HEK293 (cell line): ENCODE measurements around the gene CLDN1.

Source experiments
- GFI1B ChIP-seq: fragments of 450-650 bp; formaldehyde crosslinking; IDR thresholded peaks from 2 replicates; pipeline ENCODE4 v1.5.1; 2016; ENCODE audit warnings: missing biosample characterization, missing genetic modification characterization
- HOXA7 ChIP-seq: sonication (generic); formaldehyde crosslinking; IDR thresholded peaks from 2 replicates; pipeline ENCODE4 v1.8.1; 2022; ENCODE audit warnings: missing genetic modification reagents, borderline replicate concordance
- KLF8 ChIP-seq: fragments of 450-650 bp; formaldehyde crosslinking; IDR thresholded peaks from 2 replicates; pipeline ENCODE4 v1.5.1; 2016; ENCODE audit warnings: missing biosample characterization, missing genetic modification characterization
- RBAK ChIP-seq: fragments of 450-650 bp; formaldehyde crosslinking; IDR thresholded peaks from 2 replicates; pipeline ENCODE4 v1.5.1; 2016; ENCODE audit warnings: missing biosample characterization, missing genetic modification characterization
- SCRT2 ChIP-seq: fragments of 450-650 bp; formaldehyde crosslinking; IDR thresholded peaks from 2 replicates; pipeline ENCODE4 v1.5.1; 2016; ENCODE audit warnings: missing biosample characterization, missing genetic modification characterization
- SP7 ChIP-seq: fragments of 450-650 bp; formaldehyde crosslinking; IDR thresholded peaks from 2 replicates; pipeline ENCODE4 v1.5.1; 2016; ENCODE audit warnings: missing biosample characterization, missing genetic modification characterization
- TCF7L2 ChIP-seq: IDR thresholded peaks from 2 replicates; pipeline ENCODE4 v1.6.1; 2011; ENCODE audit warnings: low read depth, mild to moderate bottlenecking, inconsistent platforms, low read length, moderate library complexity, borderline replicate concordance
- TRIM28 ChIP-seq: IDR thresholded peaks from 2 replicates; pipeline ENCODE4 v1.6.1; 2011; ENCODE audit warnings: low read length, control low read depth, borderline replicate concordance
- WT1 ChIP-seq: fragments of 450-650 bp; formaldehyde crosslinking; IDR thresholded peaks from 2 replicates; pipeline ENCODE4 v1.5.1; 2016; ENCODE audit warnings: missing biosample characterization, missing genetic modification characterization
- YY2 ChIP-seq: fragments of 450-650 bp; formaldehyde crosslinking; IDR thresholded peaks from 2 replicates; pipeline ENCODE4 v1.5.1; 2016; ENCODE audit warnings: missing biosample characterization, missing genetic modification characterization
- ZNF10 ChIP-seq: fragments of 450-650 bp; formaldehyde crosslinking; IDR thresholded peaks from 2 replicates; pipeline ENCODE4 v1.5.1; 2017; ENCODE audit warnings: missing biosample characterization, missing genetic modification characterization
- ZNF114 ChIP-seq: fragments of 450-650 bp; formaldehyde crosslinking; IDR thresholded peaks from 2 replicates; pipeline ENCODE4 v1.5.0; 2017; ENCODE audit warnings: missing biosample characterization, missing genetic modification characterization
- ZNF133 ChIP-seq: fragments of 450-650 bp; formaldehyde crosslinking; IDR thresholded peaks from 2 replicates; pipeline ENCODE4 v1.5.1; 2016; ENCODE audit warnings: missing biosample characterization, missing genetic modification characterization
- ZNF138 ChIP-seq: fragments of 450-650 bp; formaldehyde crosslinking; IDR thresholded peaks from 2 replicates; pipeline ENCODE4 v1.5.1; 2016; ENCODE audit warnings: missing biosample characterization, missing genetic modification characterization, borderline replicate concordance
- ZNF146 ChIP-seq: fragments of 450-650 bp; formaldehyde crosslinking; IDR thresholded peaks from 2 replicates; pipeline ENCODE4 v1.5.1; 2016; ENCODE audit warnings: missing biosample characterization, missing genetic modification characterization
- ZNF169 ChIP-seq: fragments of 450-650 bp; formaldehyde crosslinking; IDR thresholded peaks from 2 replicates; pipeline ENCODE4 v1.5.1; 2016; ENCODE audit warnings: missing biosample characterization, missing genetic modification characterization
- ZNF175 ChIP-seq: fragments of 450-650 bp; formaldehyde crosslinking; IDR thresholded peaks from 2 replicates; pipeline ENCODE4 v1.5.1; 2016; ENCODE audit warnings: missing biosample characterization, missing genetic modification characterization
- ZNF221 ChIP-seq: fragments of 450-650 bp; formaldehyde crosslinking; IDR thresholded peaks from 2 replicates; pipeline ENCODE4 v1.5.1; 2017; ENCODE audit warnings: missing biosample characterization, missing genetic modification characterization, borderline replicate concordance
- ZNF26 ChIP-seq: fragments of 450-650 bp; formaldehyde crosslinking; IDR thresholded peaks from 2 replicates; pipeline ENCODE4 v1.5.1; 2016; ENCODE audit warnings: missing biosample characterization, missing genetic modification characterization
- ZNF324 ChIP-seq: fragments of 450-650 bp; formaldehyde crosslinking; IDR thresholded peaks from 2 replicates; pipeline ENCODE4 v1.5.1; 2016; ENCODE audit warnings: missing biosample characterization, missing genetic modification characterization
- ZNF510 ChIP-seq: fragments of 450-650 bp; formaldehyde crosslinking; IDR thresholded peaks from 2 replicates; pipeline ENCODE4 v1.5.1; 2018; ENCODE audit warnings: mild to moderate bottlenecking, missing genetic modification characterization, missing biosample characterization; ENCODE audit not compliant: insufficient replicate concordance
- ZNF514 ChIP-seq: fragments of 450-650 bp; formaldehyde crosslinking; IDR thresholded peaks from 2 replicates; pipeline ENCODE4 v1.5.1; 2016; ENCODE audit warnings: missing biosample characterization, missing genetic modification characterization
- ZNF521 ChIP-seq: fragments of 450-650 bp; formaldehyde crosslinking; IDR thresholded peaks from 2 replicates; pipeline ENCODE4 v1.5.1; 2017; ENCODE audit warnings: missing biosample characterization, mild to moderate bottlenecking, missing genetic modification characterization
- ZNF530 ChIP-seq: fragments of 450-650 bp; formaldehyde crosslinking; IDR thresholded peaks from 2 replicates; pipeline ENCODE4 v1.5.1; 2016; ENCODE audit warnings: low read depth, missing biosample characterization, missing genetic modification characterization
- ZNF544 ChIP-seq: fragments of 450-650 bp; formaldehyde crosslinking; IDR thresholded peaks from 2 replicates; pipeline ENCODE4 v1.5.0; 2017; ENCODE audit warnings: missing biosample characterization, missing genetic modification characterization
- ZNF596 ChIP-seq: fragments of 450-650 bp; IDR thresholded peaks from 2 replicates; pipeline ENCODE4 v1.5.0; 2018; ENCODE audit warnings: missing biosample characterization, mild to moderate bottlenecking, missing genetic modification characterization, moderate library complexity
- ZNF645 ChIP-seq: fragments of 450-650 bp; formaldehyde crosslinking; IDR thresholded peaks from 2 replicates; pipeline ENCODE4; 2016; ENCODE audit warnings: missing biosample characterization, missing genetic modification characterization
- ZNF677 ChIP-seq: fragments of 450-650 bp; IDR thresholded peaks from 2 replicates; pipeline ENCODE4 v1.5.0; 2018; ENCODE audit warnings: missing biosample characterization, mild to moderate bottlenecking, missing genetic modification characterization, moderate library complexity
- ZNF701 ChIP-seq: fragments of 450-650 bp; formaldehyde crosslinking; IDR thresholded peaks from 2 replicates; pipeline ENCODE4 v1.5.1; 2016; ENCODE audit warnings: missing biosample characterization, missing genetic modification characterization
- ZNF837 ChIP-seq: fragments of 450-650 bp; formaldehyde crosslinking; IDR thresholded peaks from 2 replicates; pipeline ENCODE4 v1.5.1; 2016; ENCODE audit warnings: missing biosample characterization, missing genetic modification characterization
- ZSCAN30 ChIP-seq: fragments of 450-650 bp; IDR thresholded peaks from 2 replicates; pipeline ENCODE4 v1.5.1; 2018; ENCODE audit warnings: missing biosample characterization, mild to moderate bottlenecking, missing genetic modification characterization, moderate library complexity
- TF ChIP-seq, protein P1 (sequence below): fragments of 450-650 bp; formaldehyde crosslinking; IDR thresholded peaks from 2 replicates; pipeline ENCODE4 v1.5.1; 2016; ENCODE audit warnings: missing biosample characterization, missing genetic modification characterization
- TF ChIP-seq, protein P2 (sequence below): fragments of 450-650 bp; formaldehyde crosslinking; IDR thresholded peaks from 2 replicates; pipeline ENCODE4 v1.5.1; 2017; ENCODE audit warnings: missing biosample characterization, missing genetic modification characterization
- TF ChIP-seq, protein P3 (sequence below): fragments of 450-650 bp; formaldehyde crosslinking; IDR thresholded peaks from 2 replicates; pipeline ENCODE4 v1.5.1; 2017; ENCODE audit warnings: missing biosample characterization, missing genetic modification characterization

Gene CLDN1

DNA sequence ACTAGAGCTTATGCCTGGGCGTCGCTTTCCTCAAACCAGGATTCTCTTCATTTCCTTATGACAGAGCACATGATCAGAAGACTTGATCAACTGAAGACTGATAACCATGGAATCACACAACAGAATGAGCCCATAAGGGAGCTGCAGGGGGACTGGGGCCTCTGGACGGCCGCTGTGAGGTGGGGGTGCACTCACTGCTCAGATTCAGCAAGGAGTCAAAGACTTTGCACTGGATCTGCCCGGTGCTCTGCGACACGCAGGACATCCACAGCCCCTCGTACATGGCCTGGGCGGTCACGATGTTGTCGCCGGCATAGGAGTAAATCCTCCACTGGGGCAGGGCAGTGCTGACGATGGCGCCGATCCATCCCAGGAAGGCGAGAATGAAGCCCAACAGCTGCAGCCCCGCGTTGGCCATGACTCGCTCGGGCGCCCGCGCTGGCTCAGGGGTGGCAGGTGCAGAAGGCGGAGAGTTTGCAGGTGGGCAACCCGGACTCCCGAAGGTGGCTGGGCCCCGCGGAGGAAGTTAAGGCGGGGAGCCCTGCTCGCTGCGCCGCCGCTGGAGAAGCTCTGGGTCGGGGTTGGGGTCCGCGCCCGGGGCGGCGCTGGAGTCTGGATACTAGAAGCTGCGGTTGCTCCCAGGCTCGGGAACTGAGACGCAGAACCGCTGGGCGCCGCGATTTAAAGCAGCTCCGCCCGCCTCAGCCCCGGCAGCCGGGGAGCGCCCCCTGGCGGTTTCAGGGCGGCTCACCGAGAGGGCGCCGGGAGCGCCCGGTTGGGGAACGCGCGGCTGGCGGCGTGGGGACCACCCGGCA lies at the start of gene CLDN1 (continued):
- TF ChIP-seq, protein P1, sequence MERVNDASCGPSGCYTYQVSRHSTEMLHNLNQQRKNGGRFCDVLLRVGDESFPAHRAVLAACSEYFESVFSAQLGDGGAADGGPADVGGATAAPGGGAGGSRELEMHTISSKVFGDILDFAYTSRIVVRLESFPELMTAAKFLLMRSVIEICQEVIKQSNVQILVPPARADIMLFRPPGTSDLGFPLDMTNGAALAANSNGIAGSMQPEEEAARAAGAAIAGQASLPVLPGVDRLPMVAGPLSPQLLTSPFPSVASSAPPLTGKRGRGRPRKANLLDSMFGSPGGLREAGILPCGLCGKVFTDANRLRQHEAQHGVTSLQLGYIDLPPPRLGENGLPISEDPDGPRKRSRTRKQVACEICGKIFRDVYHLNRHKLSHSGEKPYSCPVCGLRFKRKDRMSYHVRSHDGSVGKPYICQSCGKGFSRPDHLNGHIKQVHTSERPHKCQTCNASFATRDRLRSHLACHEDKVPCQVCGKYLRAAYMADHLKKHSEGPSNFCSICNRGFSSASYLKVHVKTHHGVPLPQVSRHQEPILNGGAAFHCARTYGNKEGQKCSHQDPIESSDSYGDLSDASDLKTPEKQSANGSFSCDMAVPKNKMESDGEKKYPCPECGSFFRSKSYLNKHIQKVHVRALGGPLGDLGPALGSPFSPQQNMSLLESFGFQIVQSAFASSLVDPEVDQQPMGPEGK (tag by site-specific recombination): no peak
- TF ChIP-seq ZNF530: no peak
- TF ChIP-seq WT1 (tag by site-specific recombination): no peak
- TF ChIP-seq, protein P2, sequence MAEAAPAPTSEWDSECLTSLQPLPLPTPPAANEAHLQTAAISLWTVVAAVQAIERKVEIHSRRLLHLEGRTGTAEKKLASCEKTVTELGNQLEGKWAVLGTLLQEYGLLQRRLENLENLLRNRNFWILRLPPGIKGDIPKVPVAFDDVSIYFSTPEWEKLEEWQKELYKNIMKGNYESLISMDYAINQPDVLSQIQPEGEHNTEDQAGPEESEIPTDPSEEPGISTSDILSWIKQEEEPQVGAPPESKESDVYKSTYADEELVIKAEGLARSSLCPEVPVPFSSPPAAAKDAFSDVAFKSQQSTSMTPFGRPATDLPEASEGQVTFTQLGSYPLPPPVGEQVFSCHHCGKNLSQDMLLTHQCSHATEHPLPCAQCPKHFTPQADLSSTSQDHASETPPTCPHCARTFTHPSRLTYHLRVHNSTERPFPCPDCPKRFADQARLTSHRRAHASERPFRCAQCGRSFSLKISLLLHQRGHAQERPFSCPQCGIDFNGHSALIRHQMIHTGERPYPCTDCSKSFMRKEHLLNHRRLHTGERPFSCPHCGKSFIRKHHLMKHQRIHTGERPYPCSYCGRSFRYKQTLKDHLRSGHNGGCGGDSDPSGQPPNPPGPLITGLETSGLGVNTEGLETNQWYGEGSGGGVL (tag by site-specific recombination): no peak
- TF ChIP-seq ZNF701: no peak
- peak; percentile 87 for TF ChIP-seq ZSCAN30 (tag by site-specific recombination)
- no peak for TF ChIP-seq ZNF514 (tag by site-specific recombination)
- TF ChIP-seq ZNF544 (tag by site-specific recombination): no peak
- no peak for TF ChIP-seq ZNF510
- no peak for TF ChIP-seq ZNF645 (tag by site-specific recombination)
- no peak for TF ChIP-seq TCF7L2
- TF ChIP-seq ZNF133: no peak
- TF ChIP-seq ZNF324 (tag by site-specific recombination): 0 out of 2 replicates have a peak, but pooled peaks have one; percentile 55
- no peak for TF ChIP-seq ZNF837 (tag by site-specific recombination)
- no peak for TF ChIP-seq RBAK (tag by site-specific recombination)
- no peak for TF ChIP-seq ZNF114 (tag by site-specific recombination)
- TF ChIP-seq ZNF138 (tag by site-specific recombination): no peak
- no peak for TF ChIP-seq SCRT2 (tag by site-specific recombination)
- no peak for TF ChIP-seq ZNF26
- TF ChIP-seq ZNF169: no peak
- no peak for TF ChIP-seq ZNF10 (tag by site-specific recombination)
- TF ChIP-seq YY2: 0 out of 2 replicates have a peak, but pooled peaks have one; percentile 8
- TF ChIP-seq HOXA7 (CRISPR knock-in tag): no peak
- TF ChIP-seq ZNF521: no peak
- TF ChIP-seq ZNF175: no peak
- TF ChIP-seq ZNF146: no peak
- TF ChIP-seq ZNF596 (tag by site-specific recombination): no peak
- TF ChIP-seq ZNF677 (tag by site-specific recombination): no peak
- peak; percentile 32; the same call in 1 of the 2 replicates for TF ChIP-seq KLF8 (tag by site-specific recombination)
- TF ChIP-seq TRIM28: peak; percentile 15; the same call in 1 of the 2 replicates
- TF ChIP-seq GFI1B: no peak
- no peak for TF ChIP-seq ZNF221
- TF ChIP-seq, protein P3, sequence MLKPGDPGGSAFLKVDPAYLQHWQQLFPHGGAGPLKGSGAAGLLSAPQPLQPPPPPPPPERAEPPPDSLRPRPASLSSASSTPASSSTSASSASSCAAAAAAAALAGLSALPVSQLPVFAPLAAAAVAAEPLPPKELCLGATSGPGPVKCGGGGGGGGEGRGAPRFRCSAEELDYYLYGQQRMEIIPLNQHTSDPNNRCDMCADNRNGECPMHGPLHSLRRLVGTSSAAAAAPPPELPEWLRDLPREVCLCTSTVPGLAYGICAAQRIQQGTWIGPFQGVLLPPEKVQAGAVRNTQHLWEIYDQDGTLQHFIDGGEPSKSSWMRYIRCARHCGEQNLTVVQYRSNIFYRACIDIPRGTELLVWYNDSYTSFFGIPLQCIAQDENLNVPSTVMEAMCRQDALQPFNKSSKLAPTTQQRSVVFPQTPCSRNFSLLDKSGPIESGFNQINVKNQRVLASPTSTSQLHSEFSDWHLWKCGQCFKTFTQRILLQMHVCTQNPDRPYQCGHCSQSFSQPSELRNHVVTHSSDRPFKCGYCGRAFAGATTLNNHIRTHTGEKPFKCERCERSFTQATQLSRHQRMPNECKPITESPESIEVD (tag by site-specific recombination): no peak
- peak; percentile 21; the same call in 1 of the 2 replicates for TF ChIP-seq SP7
